ENCODE measurements around the gene VPS37C. TPM values are rescaled to one million over a fixed set of nuclear protein-coding genes. Genes with fewer than 3 reads are reported as not detected.
"Not testable (repeated sequence)": the region's sequence is repeated elsewhere in the genome, so short reads cannot be mapped to it uniquely, and the experiment has no call there.

VPS37C gene
- polyA plus RNA-seq, 3 donors, result 14.0 to 17.0 (median 15.5) TPM

DNA sequence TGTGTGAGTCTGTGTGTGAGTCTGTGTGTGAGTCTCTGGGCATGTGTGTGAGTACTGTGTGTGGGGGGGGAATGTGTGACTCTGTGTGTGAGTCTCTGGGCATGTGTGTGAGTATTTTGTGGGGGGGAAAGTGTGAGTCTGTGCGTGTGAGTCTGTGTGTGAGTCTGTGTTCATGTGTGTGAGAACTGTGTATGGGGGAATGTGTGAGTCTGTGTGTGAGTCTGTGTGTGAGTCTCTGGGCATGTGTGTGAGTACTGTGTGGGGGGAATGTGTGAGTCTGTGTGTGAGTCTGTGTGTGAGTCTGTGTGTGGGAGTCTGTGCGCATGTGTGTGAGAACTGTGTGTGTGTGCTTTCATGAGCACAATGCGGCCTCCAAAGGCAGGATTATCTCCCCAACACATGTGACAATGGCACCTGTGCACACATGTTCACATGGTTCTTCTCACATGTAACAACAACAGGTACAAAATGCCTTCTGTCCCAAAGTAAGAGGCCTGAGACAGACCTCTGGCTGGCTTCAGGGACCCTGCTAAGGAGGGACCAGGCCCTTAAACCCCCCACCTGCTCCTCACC, 57.3 kb downstream of the VPS37C start:
- no peak for DNase-seq (ENCODE audit: low read depth in 3 of 3, low spot score in 2 of 3)

DNA sequence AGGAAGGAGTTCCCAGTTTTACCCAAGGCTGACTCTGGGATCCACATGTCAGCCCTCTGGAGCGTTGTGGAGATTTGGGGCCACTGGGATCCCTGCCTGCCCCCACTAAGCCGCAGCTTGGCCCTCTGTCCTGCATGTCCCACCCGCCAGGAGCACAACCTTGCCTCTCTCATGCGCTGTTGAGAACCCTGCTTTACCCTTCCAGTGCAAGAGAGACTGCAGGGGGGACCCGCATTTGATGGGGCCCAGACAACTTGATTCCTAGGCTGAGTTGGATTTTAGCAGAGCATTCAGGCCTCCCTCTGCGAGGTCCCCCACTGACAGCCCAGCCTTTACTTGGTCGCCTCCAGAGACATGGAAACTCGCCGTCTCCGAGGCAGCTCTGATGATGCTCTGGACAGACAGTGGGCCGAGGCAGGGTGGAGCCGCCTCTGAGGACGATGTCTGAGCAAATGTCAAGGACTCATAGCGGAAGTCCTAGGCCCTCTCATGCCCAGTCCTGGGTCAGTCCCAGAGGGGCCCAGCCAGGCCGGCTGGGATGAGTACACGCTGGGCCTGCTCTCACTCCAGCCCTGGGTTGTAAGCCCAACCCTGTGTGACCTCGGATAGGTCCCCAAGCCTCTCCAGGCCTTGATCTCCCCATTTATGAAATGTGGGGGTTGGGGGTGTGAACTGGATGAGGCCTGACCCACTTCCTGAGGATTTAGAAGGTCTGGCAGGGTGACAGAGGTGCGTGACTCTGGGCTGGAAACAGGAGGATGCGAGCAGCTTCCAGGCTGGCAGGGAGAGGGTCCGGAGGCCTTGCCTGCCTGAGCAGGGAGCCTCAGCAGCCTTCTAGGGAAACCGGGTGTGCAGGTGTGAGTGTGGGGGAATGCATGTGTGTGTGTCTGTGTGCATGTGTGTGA, 58.3 kb downstream of the VPS37C start:
- no peak for DNase-seq (ENCODE audit: low read depth in 3 of 3, low spot score in 2 of 3)

DNA sequence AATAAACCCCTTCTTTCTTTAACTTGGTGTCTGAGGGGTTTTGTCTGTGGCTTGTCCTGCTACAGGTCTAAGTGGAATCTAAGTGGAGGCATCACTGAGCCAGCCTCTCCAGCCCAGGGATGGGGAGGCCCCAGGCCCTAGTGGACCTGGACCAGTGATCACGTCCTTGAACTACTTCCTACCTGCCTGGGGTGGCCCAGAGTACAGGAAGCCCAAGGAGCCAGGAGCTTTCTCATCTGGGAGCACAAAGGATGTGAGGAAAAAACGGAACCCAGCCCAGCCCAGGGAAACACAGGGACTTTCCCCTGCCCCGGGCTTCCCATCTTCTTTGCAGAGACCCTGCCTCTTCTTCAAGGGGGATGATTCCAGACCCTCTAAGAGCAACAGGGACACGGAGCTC, 62.4 kb downstream of the VPS37C start:
- no peak for DNase-seq (ENCODE audit: low read depth in 3 of 3, low spot score in 2 of 3)

DNA sequence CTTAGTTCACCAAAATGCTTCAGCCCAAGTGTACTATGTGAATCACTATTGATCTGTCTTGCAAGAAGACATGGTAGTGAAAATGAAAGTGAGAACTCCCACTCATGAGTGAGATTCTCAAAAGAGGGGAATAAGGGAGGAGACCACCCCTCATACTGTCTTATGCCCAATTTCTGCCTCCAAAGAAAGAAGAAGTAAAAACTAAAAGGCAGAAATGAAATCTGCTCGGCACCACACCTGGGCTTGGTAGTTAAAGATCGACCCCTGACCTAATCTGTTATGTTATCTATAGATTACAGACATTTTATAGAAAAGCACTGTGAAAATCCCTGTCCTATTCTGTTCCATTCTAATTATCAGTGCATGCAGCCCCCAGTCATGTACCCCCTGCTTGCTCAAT, 63.0 kb downstream of the VPS37C start:
- not testable (repeated sequence) for DNase-seq (ENCODE audit: low read depth in 3 of 3, low spot score in 2 of 3)

DNA sequence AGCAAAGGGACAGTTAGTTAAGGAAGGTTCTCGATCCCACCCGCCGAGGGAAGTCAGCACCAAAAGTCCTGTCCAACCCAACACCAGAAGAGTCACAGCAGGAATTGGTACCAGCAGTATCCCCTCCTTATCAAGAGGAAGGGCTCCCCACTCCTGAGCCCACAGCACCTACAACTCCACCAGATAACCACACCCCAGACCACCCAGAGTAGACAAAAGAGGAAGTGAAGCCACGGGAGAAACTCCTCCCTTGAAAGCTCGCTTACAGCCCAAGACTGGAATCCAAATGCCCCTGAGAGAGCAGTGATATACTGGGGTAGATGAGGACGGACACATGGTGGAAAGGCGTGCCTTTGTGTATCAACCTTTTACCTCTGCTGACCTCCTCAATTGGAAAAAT, 66.2 kb downstream of the VPS37C start:
- DNase-seq (ENCODE audit: low read depth in 3 of 3, low spot score in 2 of 3), result no peak

DNA sequence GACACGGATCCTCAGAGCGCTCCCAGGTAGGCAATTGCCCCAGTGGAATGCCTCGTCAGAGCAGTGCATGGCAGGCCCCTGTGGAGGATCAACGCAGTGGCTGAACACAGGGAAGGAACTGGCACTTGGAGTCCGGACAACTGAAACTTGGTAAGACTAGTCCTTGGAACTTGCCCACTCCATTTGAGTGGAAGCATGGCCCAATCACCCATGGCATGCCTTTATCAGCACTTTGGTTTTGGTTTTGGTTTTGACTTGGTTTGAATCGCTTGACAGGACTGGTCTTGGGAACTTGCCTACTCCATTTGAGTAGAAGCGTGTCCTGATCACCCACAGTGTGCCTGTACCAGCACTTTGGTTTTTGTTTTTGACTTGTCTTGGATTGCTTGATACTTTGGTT, 67.1 kb downstream of the VPS37C start:
- DNase-seq (ENCODE audit: low read depth in 3 of 3, low spot score in 2 of 3), result not testable (repeated sequence)

DNA sequence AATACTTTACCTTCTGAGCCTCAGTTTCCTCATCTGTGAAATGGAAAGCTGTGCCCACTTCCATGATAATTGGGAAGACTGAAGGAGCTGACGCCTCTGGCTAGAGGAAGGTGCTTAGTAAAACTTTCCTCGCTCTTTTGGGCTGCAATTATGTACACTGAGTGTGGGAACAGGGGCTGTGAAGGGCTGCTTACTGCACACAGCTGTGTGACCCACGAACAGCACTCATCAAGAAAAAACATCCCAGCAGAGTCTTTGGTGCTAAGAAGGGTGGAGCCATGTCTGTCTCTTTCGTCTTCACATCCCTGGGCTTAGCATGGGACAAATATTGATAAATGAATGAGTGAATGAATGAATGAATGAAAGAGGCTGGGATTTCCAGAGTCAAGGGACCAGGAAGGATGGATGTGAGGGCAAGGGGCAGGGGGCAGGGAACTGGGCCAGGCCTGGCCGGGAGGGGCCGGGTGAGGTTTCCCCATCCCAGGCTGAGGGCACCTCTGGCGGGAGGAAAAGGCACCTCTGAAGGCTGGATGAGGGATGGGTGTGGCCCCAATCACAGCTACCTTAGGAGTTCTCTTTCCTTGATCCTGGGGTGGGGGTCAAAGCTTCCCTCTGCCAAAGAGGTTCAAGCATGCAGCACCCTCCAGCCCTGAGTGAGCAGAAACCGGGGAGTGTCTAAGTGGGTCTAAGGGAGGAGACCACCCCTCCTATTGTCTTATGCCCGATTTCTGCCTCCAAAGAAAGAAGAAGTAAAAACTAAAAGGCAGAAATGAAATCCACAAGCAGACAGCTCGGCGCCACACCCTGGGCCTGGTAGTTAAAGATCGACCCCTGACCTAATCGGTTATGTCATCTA, 68.1 kb downstream of the VPS37C start:
- no peak for DNase-seq (ENCODE audit: low read depth in 3 of 3, low spot score in 2 of 3)

DNA sequence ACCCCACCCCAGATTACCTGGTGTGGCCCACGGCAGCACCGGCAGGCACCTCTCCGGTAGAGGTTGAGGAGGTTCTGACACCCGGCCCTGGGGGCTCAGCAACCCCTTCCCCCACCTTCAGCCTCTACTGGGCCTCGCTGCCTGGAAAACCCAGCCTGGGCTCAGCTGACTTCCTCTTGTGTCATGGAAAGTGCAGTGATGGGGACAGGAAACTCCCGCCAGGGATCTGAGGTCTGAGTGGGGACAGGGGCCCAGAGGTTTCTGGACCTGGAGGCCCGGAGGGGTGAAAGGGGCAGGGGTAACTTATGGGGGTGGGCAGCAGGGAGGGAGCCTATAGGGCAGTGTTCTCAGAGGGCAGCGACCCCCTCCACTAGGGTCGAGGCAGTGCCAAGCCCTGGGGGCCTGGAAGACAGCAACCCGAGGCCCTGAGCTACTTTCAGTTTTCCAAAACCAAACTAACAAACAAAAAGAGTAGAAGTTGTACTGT, 68.9 kb downstream of the VPS37C start:
- DNase-seq (ENCODE audit: low read depth in 3 of 3, low spot score in 2 of 3), result no peak

DNA sequence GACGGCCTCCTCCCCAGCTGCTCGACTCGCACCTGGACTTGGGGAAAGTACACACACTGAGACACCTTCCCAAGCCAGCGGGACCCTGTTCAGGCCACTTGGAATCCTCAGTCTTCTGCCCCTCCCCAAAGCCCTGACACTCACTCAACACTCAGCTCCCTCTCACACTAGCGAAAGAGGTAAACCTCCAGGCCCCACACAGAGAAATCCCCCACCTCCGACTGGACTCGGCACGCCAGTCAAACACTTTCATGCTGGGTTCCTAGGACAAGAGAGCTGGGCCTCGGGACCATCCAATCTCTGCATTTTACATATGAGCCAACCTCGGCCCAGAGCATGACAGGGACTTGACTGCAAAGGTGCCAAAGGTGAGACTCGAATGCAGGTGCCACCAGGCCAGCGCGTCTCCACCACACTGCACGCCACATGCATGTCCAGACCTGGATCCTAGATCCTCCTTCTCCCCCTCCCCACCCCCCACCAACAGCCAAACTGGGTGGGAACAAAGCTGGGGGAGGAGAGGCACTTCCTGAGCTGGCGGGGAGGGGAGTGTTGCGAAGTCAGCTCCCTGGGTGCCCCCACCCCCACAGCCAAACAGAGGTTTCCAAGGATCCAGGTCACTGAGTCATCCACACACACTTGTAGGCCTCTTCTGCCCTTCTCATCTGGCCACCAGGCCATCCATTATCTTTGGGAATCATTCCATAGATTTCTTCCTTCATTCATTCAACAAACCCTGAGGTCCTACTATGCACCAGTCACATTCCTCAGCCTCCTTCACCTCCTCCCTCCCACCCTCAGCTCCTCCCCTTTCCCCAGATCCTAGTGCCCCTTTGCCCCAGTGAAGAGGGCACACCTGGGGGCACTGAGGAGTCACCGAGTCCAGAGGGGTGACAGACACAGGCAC, 69.6 kb downstream of the VPS37C start:
- no peak for DNase-seq (ENCODE audit: low read depth in 3 of 3, low spot score in 2 of 3)

DNA sequence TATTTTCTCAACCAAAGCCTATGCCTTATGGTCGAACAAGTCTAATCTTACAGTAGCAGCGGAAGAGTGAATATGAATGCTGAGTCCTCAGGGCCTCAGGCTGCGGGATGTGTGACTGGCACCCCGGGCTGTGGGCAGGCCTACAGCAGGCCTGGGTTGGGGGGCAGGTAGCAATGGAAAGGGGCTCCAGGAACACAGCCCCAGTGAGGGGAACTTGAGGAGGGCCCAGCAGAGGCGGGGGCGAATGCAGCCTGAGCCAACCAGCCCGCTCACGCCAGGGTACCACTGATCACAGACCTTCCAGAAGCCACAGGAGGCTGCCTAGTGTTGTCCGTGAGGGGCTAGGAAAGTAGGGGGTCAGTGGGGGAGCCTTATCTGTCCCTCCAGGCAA, 70.2 kb downstream of the VPS37C start:
- DNase-seq (ENCODE audit: low read depth in 3 of 3, low spot score in 2 of 3), result no peak

DNA sequence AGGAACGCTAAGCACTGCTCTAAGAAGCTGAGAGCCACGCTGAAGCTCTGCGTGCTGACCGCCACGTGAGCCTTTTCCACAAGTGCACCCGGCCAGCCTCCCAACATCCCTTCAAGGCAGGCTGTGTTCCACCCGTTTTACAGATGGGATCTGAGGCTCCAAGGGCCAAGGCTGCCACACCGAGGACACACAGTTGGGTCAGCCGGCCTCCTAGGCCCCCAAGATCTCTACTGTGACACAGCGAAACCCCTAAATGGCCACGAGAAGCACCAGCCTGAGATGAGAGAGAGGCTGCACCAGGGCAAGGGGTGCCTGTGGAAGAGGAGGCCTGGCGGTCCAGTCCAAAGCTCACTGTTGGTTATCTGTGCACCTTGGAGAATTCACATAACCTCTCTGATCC, 70.7 kb downstream of the VPS37C start:
- no peak for DNase-seq (ENCODE audit: low read depth in 3 of 3, low spot score in 2 of 3)

DNA sequence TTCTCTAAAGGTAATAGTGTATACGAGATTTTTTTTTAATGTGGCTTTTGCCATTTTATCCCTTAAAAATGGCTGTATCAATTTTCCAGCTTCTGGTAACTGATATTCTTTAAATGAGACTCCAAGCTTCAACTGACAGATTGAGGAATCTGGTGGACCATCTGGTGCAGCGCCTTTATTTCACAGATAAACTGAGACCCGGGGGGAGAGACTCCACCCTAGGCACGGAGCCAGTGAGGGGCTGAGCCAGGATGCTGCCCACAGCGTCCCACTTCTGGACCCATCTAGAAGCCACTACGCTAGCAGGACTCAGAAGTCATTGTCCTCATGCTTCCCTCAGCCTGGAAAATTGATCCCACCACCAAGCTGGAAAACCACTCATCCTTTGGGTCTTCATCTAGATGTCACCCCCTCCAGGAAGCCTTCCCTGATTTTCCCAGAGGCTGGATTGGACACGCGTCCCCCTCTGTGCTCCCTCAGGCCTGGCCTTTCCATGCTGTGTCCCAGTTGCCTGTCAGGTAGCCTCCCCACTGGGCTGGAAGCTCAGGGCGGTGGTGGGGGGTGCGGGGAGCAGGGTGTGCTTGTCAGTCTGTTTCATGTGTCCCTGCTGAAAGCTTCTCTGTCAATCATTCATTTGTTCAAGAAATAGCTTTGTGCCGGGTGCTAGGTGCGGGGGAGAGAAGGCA, 71.3 kb downstream of the VPS37C start:
- DNase-seq (ENCODE audit: low read depth in 3 of 3, low spot score in 2 of 3), result no peak

DNA sequence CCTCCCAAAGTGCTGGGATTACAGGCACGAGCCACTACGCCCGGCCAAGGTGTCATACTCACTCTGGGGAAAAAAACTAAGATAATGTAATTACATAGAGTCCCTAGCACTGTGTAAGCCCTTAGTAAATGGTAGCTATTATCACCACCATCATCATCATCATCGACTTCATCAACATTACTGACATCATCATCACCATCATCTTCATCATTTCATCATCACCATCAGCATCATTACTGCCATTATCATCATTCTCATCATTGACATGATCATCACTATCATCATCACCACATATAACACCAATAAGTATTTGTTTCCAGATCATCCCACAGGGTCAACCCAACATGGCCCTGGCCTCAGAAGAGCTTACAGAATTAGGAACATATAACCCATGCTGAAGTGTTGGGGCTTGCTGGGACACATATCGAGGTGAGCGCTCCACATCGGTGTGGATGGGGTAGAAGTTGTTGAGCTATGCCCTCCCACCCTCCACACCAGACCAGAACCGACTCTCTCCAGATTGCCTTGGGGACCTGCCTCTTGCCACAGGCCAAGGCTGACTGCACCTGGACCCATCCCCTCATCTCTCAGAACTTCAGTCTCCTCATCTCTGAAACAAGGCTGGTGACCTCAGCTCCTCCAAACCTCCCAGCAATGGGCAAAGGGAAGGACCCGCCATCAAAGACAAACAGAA, 73.7 kb downstream of the VPS37C start:
- DNase-seq (ENCODE audit: low read depth in 3 of 3, low spot score in 2 of 3), result no peak

DNA sequence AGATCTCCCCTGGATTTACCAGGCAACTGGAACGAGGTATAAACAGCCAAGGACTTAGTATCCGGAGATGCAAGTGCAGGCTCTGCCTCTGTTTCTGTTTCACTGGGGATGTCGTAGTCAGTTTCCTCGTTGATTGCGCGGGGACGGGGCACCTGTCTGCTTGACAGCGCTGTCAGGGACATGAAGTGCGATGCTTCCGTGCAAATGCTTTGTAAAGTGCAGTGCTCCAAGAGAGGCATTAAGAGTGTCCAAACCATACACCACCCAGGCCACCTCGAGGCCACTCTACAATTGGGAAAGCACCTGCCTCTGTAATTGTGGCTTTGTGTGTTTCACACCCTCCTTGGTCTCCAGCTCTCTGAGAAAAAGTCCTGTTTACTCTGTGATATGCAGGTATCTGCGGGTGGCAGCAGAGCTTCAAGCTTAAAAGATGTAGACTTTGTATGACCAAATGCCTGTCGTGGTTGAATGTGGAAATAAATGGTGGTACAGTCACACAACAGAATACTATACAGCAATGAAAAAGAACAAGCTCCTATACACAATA, 77.6 kb downstream of the VPS37C start:
- no peak for DNase-seq (ENCODE audit: low read depth in 3 of 3, low spot score in 2 of 3)

DNA sequence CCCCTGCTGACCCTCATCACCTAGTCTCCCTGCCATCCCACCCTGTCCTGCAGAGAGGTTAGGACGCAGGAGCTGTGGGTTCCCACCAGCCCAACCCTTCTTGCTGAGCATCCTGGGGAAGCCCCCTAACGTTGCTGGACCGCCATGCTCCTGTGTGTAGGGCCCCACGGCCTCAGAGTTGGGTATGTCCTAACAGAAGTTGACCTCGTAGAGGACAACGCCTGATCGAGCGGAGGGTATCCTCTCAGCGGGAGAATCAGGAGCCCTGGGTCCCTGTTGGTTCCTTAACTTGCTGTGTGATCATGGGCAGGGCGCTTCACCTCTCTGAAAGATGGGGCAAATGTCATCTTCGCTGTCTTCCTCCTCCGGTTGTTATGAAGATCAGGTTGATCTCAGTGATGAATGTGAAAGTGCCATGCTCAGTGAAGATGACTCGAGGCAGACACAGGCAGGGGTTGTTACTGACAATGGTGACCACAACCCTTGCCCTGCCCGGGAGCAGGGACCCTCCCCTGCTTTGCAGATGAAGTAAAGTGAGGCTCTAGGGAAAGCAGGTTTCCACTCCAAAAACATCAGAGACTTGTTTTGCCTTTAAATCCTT, 78.2 kb downstream of the VPS37C start:
- DNase-seq (ENCODE audit: low read depth in 3 of 3, low spot score in 2 of 3), result no peak

DNA sequence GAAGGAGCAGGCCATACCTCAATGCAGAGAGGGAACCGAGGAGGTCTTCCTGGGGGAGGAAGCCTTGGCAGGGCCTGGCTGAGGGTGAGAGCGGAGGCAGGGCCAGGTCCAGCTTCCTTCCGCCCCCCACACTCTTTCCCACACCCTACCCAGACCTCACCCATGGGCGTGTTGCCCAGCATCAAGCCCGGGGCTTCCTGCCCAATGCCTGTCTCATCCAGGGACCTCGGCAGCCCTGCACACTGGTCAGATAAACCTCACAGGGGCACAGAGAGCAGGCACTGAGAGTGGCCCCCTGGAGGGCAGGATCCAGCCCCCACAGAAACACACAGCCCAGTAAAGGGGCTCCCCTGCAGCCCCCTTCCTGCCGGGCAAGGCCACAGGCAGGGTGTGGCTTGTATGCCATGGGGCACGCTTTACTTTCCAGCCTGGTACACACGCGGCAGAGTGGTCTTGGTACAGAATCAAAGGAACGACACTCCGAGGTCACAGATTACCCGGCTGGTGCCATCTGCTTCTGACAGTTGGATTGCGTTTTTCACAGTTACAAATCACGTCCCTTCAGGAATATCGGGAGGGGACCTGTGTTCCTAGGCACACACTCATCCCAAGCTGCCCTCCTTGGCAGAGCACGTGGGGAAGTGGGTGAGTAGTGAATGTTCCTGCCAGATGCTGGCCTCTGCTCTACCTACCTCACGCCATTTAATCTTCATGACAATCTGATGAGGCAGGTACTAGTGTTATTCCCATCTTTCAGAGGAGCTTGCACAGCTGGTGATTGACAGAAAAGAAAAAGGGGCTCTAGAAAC, 79.0 kb downstream of the VPS37C start:
- DNase-seq (ENCODE audit: low read depth in 3 of 3, low spot score in 2 of 3), result no peak

DNA sequence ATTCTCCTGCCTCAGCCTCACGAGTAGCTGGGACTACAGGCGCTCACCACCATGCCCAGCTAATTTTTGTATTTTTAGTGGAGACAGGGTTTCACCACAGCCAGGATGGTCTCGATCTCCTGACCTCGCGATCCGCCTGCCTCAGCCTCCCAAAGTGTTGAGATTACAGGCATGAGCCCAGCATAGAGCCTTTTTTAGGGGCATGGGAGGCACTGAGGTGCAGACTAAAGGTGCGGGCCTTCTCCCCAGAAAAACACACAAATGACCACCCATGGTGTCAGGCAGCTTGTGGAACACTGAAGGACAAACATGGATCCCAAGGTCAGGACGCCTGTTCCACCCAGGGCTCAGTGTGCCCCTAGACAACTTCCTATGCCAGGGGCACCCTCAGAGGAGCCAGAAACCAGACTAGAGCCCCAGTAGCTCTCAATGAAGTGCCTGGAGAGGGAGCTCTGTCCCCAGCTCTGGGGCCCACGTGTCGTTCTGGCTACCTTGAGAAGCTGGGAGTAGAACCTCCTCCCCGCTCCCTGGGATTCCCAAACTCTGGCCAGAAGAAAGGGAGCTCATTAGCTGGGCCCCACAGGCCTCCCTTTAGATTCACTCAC, 80.1 kb downstream of the VPS37C start:
- no peak for DNase-seq (ENCODE audit: low read depth in 3 of 3, low spot score in 2 of 3)

Data from right renal cortex interstitium (tissue), 3 donors.